Myocyte (in vitro differentiated cells): ENCODE data around the gene CLCN7. TPM values are rescaled to one million over a fixed set of nuclear protein-coding genes. Genes with fewer than 3 reads are reported as not detected.

Experiments used
- DNase-seq: peaks from one replicate; pipeline ENCODE4 v3.0.0-alpha.2; 2012; ENCODE audit warnings: low read depth
- total RNA-seq: library from RNA; depleted of rRNA; stranded (reverse); fragments of >200 nt; gene quantifications from 2 replicates; pipeline ENCODE4 v1.2.3, GENCODE V29; 2014

CLCN7 gene
- total RNA-seq, 1 donor from 2014 or later, result 70.0 TPM

GRCh38 chr16:1407753-1408152, 67.1 kb downstream of the CLCN7 start:
- DNase-seq, result peak; percentile 55

DNA sequence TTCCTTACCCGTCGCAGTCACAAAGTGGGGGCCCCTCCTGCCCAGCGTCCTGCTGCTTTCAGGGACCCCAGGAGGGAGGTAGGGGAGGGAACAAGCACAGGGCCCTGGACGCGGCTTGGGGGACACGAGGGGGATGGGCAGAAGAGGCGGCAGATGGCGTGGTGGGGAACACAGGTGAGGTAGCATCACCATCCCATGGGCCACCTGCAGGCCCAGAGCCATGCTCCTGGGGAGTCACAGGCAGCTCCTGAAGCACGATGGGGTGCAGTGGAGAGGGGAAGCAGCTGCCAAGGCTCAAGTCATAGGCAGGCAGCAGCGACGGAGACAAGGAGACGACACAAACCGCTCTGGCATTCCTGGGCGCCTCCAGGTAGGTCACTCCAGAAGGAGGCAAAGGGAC, 71.1 kb downstream of the CLCN7 start:
- no peak for DNase-seq

- no peak for DNase-seq
Measured at GRCh38 chr16:1403036-1403435, 71.8 kb downstream of the CLCN7 start.

DNA sequence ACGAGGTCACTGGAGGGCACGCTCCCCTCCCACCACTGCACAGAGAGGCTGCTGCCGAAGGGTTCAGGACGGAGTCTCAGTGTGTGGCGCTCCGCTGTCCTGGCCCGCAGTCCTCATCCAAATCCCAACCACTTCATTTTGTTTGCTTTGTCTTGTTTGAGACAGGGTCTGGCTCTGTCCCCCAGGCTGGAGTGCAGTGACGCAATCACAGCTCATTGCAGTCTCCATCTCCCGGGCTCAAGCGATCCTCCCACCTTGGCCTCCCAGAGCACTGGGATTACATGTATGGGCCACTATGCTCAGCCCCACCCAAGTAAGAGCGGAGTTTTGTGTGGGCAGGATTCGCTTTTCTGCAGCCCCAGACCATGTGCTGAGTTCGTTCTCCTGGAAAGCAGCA, 73.1 kb downstream of the CLCN7 start:
- DNase-seq, result no peak

DNA sequence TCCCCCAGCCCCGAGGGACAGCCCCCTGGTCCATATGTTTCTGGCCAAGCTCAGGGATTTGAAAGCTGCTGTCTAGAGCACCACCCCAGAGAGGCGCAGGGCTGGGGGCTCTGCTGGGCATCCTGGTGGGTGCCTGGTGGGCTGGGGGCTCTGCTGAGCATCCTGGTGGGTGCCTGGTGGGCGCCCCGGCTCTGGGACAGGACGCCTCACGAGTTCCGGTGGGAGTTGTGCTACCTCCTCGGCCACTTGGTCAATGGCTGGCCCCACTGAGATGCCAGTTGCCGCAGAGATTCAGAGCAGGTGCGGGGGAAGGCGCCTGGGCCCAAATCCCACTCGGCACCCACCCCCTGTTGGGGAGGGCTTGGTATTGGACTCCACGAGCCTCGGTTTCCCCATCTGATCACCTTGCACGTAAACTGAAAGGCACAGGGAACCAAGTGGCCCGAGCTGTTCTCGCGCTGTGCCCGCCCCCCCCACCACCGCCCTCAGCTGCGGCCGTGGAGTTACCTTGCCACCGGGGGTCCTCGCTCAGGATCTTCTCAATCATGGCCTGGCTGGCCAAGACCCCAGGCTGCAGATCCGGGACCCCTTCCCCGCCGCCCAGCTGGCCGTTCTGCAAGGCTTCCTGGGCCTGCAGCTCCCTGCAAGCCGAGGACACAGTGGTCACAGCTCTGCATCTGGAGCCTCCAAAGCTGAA, 73.6 kb downstream of the CLCN7 start:
- DNase-seq, result no peak

DNA sequence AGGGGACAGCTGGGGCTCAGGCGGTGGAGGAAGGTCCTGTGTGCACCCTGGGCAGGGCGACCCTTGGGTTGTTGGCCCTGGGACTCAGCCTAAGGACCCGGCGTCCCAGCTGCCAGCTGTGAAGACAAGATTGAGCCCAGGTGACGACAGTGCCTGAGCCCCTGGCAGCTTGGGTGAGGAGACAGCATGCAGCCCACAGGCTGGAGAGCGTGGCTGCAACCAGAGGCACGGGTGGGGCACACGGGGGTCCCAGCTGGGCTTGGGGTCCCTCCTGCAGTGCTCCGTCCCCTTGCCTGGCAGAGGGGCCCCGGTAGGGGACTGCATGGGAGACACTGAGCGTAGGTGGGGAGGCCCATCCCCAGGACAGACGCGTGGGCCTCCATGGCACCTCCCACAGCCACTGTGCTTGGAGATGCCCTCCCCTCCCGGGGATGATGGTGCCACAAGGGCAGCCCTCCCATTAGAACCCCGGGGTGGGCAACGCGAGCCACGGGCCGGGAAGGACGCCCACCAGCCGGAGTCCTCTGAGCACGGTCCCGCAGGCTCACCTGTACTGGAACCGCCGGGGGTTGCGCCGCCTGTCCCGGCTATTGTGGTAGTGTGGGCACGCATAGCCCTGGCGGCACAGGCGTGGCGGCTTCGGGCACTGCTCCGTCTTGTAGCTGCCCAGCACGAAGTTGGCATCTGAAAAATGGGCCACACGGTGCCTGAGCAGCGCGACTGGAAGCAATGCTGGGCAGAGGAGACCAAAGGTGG, 75.8 kb downstream of the CLCN7 start:
- DNase-seq, result no peak

GRCh38 chr16:1398351-1398750, 76.5 kb downstream of the CLCN7 start:
- DNase-seq, result no peak

DNA sequence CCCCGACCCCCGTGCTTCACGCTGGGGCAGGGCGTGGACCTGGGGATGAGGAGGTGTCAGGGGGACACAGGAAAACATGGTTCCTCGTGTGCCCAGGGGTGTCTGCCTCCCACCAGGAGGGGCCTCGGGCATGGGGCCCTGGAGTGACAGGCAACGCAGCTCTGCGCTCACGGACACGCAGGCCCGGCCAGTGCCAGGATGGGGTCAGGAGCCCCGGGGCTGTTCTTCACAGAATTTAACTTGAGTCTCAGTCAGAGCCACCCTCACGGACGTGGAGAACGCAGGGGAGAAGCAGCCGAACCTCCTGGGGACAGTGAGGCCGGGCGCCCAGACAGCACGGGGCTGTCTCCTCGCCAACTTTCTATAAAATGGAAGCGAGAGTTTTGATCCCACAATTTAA, 77.0 kb downstream of the CLCN7 start:
- DNase-seq, result no peak

GRCh38 chr16:1395444-1396031, 79.3 kb downstream of the CLCN7 start:
- DNase-seq, result no peak

Other genes starting within 250 kb of the CLCN7 start
- not detected in 2 replicates for gene TPSG1, start 249.8 kb downstream of the CLCN7 start, total RNA-seq
- gene TPSB2, start 244.8 kb downstream of the CLCN7 start, total RNA-seq, result not detected in 2 replicates
- not detected in 2 replicates for gene TPSAB1, start 234.3 kb downstream of the CLCN7 start, total RNA-seq
- not detected in 2 replicates for gene TPSD1, start 219.0 kb downstream of the CLCN7 start, total RNA-seq
- 48.5 and 57.2 TPM in 2 replicates for gene UBE2I, start 165.4 kb downstream of the CLCN7 start, total RNA-seq
- gene BAIAP3, start 141.4 kb downstream of the CLCN7 start, total RNA-seq, result 3.6 and 7.1 TPM in 2 replicates
- 112 and 115 TPM in 2 replicates for gene TSR3, start 123.2 kb downstream of the CLCN7 start, total RNA-seq
- gene GNPTG, start 123.1 kb downstream of the CLCN7 start, total RNA-seq, result 57.0 and 63.7 TPM in 2 replicates
- gene UNKL, start 60.3 kb downstream of the CLCN7 start, total RNA-seq, result 9.8 and 18.9 TPM in 2 replicates
- gene UQCC4, start 54.3 kb downstream of the CLCN7 start, total RNA-seq, result 17.0 and 21.4 TPM in 2 replicates
- gene PERCC1, start 44.0 kb downstream of the CLCN7 start, total RNA-seq, result not detected in 2 replicates
- 0.19 and 0.21 TPM in 2 replicates for gene CCDC154, start 30.5 kb downstream of the CLCN7 start, total RNA-seq
- not detected in 2 replicates for gene PTX4, start 13.9 kb upstream of the CLCN7 start, total RNA-seq
- gene TELO2, start 18.3 kb upstream of the CLCN7 start, total RNA-seq, result 17.5 and 21.3 TPM in 2 replicates
- 0.45 TPM in 1 of 2 replicates, not detected in the other for gene TMEM204, start 58.6 kb upstream of the CLCN7 start, total RNA-seq
- 12.8 and 16.7 TPM in 2 replicates for gene IFT140, start 137.0 kb upstream of the CLCN7 start, total RNA-seq
- 7.8 and 8.4 TPM in 2 replicates for gene CRAMP1, start 137.3 kb upstream of the CLCN7 start, total RNA-seq
- gene JPT2, start 203.3 kb upstream of the CLCN7 start, total RNA-seq, result 20.1 and 24.7 TPM in 2 replicates
- gene MAPK8IP3, start 231.2 kb upstream of the CLCN7 start, total RNA-seq, result 90.3 and 108 TPM in 2 replicates